ENCODE results near the gene DNAH8. TPM values are rescaled to one million over a fixed set of nuclear protein-coding genes. Genes with fewer than 3 reads are reported as not detected.

Gene DNAH8
- total RNA-seq, 1 donor from 2014 or later, result 0.24 TPM

- peaks cover 44% of the 10 kb centered on the region for H3K27me3 Mint-ChIP-seq (ENCODE audit: unreplicated experiment)
These were observed 288.0 kb downstream of the DNAH8 start for GRCh38 chr6:39003072-39003471.

GRCh38 chr6:39003492-39003891 is 288.4 kb downstream of the DNAH8 start:
- no peak for DNase-seq (ENCODE audit: extremely low spot score, unreplicated experiment)
- H3K27me3 Mint-ChIP-seq (ENCODE audit: unreplicated experiment), result peaks cover 48% of the 10 kb centered on the region
- H3K4me1 Mint-ChIP-seq (ENCODE audit: unreplicated experiment), result no peaks in the 10 kb centered on the region
- no peaks in the 10 kb centered on the region for H3K9me3 Mint-ChIP-seq (ENCODE audit: unreplicated experiment)
- H3K4me3 Mint-ChIP-seq (ENCODE audit: unreplicated experiment), result no peak overlapping the region
- no peaks in the 10 kb centered on the region for H3K36me3 Mint-ChIP-seq (ENCODE audit: unreplicated experiment)
- no peak overlapping the region for H3K27ac Mint-ChIP-seq (ENCODE audit: unreplicated experiment)
- no peak for TF ChIP-seq CTCF (IDR thresholded peaks at IDR 0.05)

More at GRCh38 chr6:39003072-39003471, 288.0 kb downstream of the DNAH8 start:
- H3K4me3 Mint-ChIP-seq (ENCODE audit: unreplicated experiment), result no peak overlapping the region
- no peaks in the 10 kb centered on the region for H3K9me3 Mint-ChIP-seq (ENCODE audit: unreplicated experiment)
- no peaks in the 10 kb centered on the region for H3K36me3 Mint-ChIP-seq (ENCODE audit: unreplicated experiment)
- DNase-seq (ENCODE audit: extremely low spot score, unreplicated experiment), result no peak
- TF ChIP-seq CTCF (IDR thresholded peaks at IDR 0.05), result peak; percentile 19
- no peaks in the 10 kb centered on the region for H3K4me1 Mint-ChIP-seq (ENCODE audit: unreplicated experiment)
- H3K27ac Mint-ChIP-seq (ENCODE audit: unreplicated experiment), result no peak overlapping the region

GRCh38 chr6:39004801-39005200 is 289.7 kb downstream of the DNAH8 start:
- Mint-ChIP-seq H3K4me3 (ENCODE audit: unreplicated experiment) (no peak overlapping the region), H3K36me3 (ENCODE audit: unreplicated experiment) (no peaks in the 10 kb centered on the region)

GRCh38 chr6:39005774-39006173 is 290.7 kb downstream of the DNAH8 start:
- DNase-seq (ENCODE audit: extremely low spot score, unreplicated experiment), result no peak
- no peak for TF ChIP-seq CTCF (IDR thresholded peaks at IDR 0.05)
- H3K4me3 Mint-ChIP-seq (ENCODE audit: unreplicated experiment), result no peak overlapping the region
- no peaks in the 10 kb centered on the region for H3K9me3 Mint-ChIP-seq (ENCODE audit: unreplicated experiment)
- H3K27ac Mint-ChIP-seq (ENCODE audit: unreplicated experiment), result no peak overlapping the region
- no peaks in the 10 kb centered on the region for H3K4me1 Mint-ChIP-seq (ENCODE audit: unreplicated experiment)
- H3K27me3 Mint-ChIP-seq (ENCODE audit: unreplicated experiment), result peaks cover 48% of the 10 kb centered on the region
- no peaks in the 10 kb centered on the region for H3K36me3 Mint-ChIP-seq (ENCODE audit: unreplicated experiment)

More at GRCh38 chr6:39004801-39005200, 289.7 kb downstream of the DNAH8 start:
- Mint-ChIP-seq H3K4me1 (ENCODE audit: unreplicated experiment) (no peaks in the 10 kb centered on the region), H3K27me3 (ENCODE audit: unreplicated experiment) (peaks cover 54% of the 10 kb centered on the region), H3K9me3 (ENCODE audit: unreplicated experiment) (no peaks in the 10 kb centered on the region), H3K27ac (ENCODE audit: unreplicated experiment) (no peak overlapping the region)
- no peak for DNase-seq (ENCODE audit: extremely low spot score, unreplicated experiment)
- no peak for TF ChIP-seq CTCF (IDR thresholded peaks at IDR 0.05)

DNA sequence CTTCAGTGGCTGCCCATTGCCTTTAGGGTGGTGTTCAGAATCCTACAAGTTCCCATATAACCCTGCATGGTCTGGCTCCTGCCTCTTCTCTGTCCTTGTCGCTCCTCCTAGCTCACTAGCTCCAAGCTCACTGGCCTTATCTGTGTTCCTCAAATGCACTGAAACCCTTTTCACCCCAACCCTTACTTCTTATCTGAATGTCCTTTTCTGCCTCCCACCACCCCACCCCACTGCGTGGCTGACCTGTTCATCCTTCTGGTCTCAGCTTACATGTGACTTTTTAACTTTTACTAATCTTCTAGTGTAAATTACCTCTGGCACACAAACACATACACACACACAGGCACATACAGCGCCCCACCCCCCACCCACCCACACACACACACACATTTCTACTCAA is 292.5 kb downstream of the DNAH8 start:
- Mint-ChIP-seq H3K36me3 (ENCODE audit: unreplicated experiment) (no peaks in the 10 kb centered on the region), H3K27me3 (ENCODE audit: unreplicated experiment) (peaks cover 50% of the 10 kb centered on the region)

More for the DNA sequence above, 292.5 kb downstream of the DNAH8 start:
- no peak for TF ChIP-seq CTCF (IDR thresholded peaks at IDR 0.05)
- DNase-seq (ENCODE audit: extremely low spot score, unreplicated experiment), result no peak
- Mint-ChIP-seq H3K4me1 (ENCODE audit: unreplicated experiment) (no peaks in the 10 kb centered on the region), H3K9me3 (ENCODE audit: unreplicated experiment) (no peaks in the 10 kb centered on the region), H3K27ac (ENCODE audit: unreplicated experiment) (no peak overlapping the region), H3K4me3 (ENCODE audit: unreplicated experiment) (no peak overlapping the region)
